Measurements from ENCODE around the gene CHD5.

DNA sequence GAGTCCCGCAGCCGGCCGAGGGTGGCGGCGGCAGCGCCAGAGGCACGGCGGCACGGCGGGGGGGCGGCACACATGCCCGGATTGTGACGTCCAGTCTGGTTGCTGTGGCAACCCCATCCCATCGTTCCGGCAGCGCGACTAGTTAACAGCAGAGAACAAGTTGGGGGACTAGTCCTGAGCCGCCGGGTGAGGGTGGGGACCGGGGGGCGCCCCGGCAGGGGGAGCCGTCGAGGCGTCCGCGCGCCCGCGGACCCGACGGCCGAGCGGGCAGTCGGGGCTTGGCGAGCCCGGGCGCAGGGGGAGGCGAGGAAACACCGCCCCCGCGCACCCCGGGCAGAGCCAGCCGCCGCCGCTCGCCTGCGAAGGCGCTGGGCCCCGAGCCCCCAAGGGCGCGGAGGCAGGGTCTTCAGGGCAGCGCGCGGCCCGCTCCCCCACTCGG, at the start of gene CHD5:
- TF ChIP-seq, protein P1, sequence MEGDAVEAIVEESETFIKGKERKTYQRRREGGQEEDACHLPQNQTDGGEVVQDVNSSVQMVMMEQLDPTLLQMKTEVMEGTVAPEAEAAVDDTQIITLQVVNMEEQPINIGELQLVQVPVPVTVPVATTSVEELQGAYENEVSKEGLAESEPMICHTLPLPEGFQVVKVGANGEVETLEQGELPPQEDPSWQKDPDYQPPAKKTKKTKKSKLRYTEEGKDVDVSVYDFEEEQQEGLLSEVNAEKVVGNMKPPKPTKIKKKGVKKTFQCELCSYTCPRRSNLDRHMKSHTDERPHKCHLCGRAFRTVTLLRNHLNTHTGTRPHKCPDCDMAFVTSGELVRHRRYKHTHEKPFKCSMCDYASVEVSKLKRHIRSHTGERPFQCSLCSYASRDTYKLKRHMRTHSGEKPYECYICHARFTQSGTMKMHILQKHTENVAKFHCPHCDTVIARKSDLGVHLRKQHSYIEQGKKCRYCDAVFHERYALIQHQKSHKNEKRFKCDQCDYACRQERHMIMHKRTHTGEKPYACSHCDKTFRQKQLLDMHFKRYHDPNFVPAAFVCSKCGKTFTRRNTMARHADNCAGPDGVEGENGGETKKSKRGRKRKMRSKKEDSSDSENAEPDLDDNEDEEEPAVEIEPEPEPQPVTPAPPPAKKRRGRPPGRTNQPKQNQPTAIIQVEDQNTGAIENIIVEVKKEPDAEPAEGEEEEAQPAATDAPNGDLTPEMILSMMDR (IDR thresholded peaks at IDR 0.05): peak; percentile 7; the same call in 1 of the 2 replicates
- TF ChIP-seq ZFX (IDR thresholded peaks at IDR 0.05; ENCODE audit: borderline replicate concordance): no peak
